Ovary (tissue), 3 donors: ENCODE data around the gene PRR18.

Source experiments
- CTCF ChIP-seq, 3 donors: fragments of 450-650 bp in 2 of 3; fragments of 200-600 bp in 1 of 3; IDR thresholded peaks; one replicate each; pipeline versions ENCODE4 v1.5.1 to v1.8.0; 2016 to 2022; ENCODE audit warnings: antibody characterized with exemption in 3 of 3, mild to moderate bottlenecking in 1 of 3
- EP300 ChIP-seq: sonication (generic); formaldehyde crosslinking; IDR thresholded peaks from one replicate; pipeline ENCODE4 v1.6.1; 2017; ENCODE audit warnings: antibody characterized with exemption
- POLR2A ChIP-seq: fragments of 450-650 bp; IDR thresholded peaks from one replicate; pipeline ENCODE4 v1.6.1; 2017; ENCODE audit warnings: antibody characterized with exemption, mild to moderate bottlenecking, moderate library complexity
- donor health status: DM: no; HTN: no; CAD: no.

DNA sequence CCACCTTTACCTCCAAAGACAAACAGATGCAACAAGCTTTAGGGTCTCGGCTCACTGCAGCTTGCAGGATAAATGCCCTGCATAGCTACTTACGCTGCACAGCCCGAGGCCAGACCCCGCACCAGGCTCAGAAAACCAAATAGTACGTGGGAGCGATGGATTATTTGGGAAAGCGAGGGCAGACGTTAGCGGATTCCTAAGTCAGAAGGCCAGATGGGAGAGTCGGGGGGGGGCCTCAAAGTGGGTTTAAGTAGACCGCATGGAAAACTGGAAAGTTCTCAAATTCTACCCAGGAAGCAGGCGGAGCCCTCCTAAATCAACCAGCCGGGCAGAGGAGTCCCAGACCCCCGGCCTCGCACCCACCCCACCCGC lies 33.8 kb upstream of the PRR18 start:
- no peak for TF ChIP-seq CTCF (IDR thresholded peaks at IDR 0.05)
- no peak for TF ChIP-seq POLR2A
- TF ChIP-seq EP300, result no peak
